GM19397 (cell line): ENCODE measurements around the gene AVPR2.

Experiments
- ATAC-seq: cut with Tn5 transposase; IDR thresholded peaks from one replicate; pipeline ENCODE4 v1.9.1; 2021; ENCODE audit warnings: mild to moderate bottlenecking, moderate library complexity; ENCODE audit not compliant: unreplicated experiment

AVPR2 gene

DNA sequence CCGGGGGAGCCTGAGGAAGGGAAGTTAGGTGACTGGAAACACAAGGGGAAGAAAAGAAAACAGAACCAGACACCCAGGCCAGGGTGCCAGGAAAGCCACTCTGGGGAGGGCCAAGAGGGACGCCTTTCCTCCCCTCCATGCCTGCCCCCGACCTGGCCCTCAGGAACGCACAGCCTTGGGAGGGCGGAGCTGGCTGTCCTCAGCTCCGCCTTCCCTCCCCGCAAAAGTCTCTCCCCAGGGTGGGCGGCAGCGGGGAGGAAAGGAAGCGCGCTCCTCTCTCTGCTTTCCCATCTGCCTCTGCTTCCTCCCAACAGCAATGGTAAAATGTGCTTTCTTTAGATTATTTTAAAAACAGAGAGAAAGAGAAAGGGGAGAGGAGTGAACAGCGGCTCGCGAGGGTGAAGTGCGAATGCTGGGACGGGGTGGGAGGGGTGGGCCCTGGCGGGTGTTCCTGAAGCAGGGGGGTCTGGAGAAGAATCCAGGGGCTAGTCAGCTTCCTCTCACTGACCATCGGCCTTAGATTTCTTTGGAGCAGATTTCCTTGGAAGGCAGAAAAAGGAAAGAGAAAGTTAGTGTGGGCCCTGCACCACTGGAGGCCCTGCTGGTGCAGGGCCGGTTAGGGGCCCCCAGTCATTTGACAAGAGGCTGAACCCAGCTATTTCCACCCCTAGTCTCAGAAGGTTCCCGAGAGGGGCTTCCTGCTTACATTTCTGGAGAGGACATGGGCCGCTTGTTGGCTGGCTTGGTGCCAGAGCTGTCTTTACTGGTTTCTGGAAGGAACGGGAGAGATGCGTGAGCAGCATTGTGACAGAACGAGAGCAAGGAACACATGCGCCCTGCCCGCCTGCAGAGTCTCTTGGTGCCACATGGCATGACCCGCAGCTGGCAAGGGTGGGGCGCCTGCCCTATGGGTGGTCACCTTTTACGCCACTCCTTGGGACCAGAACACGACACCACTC, 44.7 kb downstream of the AVPR2 start:
- ATAC-seq, result no peak

DNA sequence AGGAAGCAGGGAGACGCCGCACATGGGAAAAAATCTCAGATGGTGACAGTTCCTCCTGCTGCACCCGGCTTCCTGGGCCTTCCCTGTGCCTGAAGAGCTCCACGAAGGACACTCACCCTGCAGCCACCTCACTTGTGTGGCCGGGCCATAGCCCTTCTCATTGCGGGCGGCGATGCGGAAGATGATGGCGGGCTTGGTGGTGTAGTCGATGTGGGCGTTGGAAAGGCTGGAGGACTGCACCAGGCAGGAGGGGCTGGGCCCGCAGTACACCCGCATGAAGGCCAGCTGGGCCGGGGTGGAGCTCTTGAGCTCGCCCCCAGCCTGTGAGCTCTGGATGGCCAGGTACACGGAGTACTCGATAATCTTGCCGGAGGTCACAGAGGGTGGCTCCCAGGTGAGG, 45.7 kb downstream of the AVPR2 start:
- no peak for ATAC-seq

DNA sequence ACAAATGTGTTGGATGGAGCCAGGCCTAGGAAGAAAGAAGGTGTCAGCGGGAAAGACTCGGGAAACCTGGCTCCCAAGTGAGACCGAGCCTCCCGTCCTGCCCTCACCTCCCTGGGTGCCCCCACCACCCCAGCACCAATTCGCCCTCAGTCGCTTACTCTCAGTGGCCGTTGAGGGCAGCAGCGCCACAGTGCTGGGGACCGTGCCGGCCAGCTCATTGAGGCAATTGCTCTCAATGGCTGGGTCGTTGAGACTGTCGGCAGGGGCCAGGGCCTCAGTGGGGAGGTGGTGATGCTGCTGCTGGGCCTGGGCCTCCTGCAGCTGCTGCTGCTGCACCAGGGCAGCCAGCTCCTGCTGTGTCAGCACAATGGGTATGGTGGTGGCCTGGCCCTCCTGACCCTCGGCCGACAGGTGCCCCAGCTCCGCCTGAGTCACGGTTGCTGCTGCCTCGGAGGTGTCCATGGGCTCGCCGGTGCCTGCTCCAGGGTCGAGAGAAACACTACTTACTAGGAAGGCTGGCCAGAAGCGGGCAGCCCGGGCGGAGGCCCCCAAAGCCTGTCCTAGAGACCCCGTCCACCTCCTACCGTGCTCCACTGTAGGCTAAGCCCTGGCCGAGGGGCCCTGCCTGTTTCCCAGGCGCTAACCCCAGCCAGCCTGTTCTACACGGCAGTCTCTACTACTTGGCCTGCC, 47.4 kb downstream of the AVPR2 start:
- no peak for ATAC-seq

DNA sequence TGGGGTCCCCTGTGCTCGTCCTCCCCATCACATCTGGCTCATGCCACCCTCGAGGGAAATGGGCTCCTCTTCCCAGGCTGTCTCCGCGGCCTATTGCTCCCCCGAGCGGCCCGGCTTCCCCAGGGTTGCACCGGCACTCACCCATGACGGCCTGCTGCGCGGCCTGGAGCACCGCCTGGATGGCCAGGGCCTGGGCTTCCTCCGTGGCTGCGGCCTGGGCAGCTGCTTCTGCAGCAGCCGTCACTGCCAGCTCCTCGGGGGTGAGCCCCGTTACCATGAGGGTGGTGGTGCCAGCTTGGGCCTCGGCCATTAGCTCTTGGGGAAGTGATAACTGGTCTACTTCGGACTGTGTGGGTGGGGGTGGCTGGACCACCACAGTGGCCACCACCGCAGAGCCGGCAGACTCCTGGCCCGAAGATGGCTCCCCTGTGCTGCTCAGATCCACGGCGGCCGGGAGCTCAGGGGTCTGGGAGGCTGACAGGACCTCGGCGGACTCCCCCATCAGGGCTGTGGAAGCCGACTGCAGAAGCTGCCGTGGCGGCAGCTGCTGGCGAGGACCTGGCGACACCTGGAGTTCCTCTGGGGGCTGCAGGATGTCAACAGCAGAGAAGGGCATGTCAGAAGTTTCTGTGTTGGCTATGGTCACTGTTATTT, 48.0 kb downstream of the AVPR2 start:
- no peak for ATAC-seq

DNA sequence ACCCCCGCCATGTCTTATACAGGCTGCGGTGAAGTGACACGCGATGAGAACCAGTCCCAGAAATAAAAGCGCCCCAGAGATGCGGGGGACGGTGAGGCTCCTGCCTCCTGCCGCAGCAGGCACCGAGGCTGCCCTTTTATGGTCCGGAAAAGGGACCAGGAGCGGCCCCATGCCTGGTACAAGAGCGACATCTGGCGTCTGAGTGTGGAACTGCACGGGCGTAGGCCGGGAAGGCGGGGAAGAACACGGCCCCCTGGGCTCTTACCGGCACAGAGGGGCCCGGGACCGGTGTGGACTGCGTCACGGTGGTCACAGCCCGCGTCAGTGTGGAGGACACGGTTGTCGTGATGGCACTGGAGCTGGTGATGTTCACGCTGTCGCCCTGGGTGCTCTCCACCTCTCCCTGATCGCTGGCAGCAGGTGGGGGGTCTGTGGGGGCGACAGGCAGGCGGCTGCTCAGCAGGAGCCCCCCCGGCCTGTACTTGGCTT, 48.9 kb downstream of the AVPR2 start:
- no peak for ATAC-seq

DNA sequence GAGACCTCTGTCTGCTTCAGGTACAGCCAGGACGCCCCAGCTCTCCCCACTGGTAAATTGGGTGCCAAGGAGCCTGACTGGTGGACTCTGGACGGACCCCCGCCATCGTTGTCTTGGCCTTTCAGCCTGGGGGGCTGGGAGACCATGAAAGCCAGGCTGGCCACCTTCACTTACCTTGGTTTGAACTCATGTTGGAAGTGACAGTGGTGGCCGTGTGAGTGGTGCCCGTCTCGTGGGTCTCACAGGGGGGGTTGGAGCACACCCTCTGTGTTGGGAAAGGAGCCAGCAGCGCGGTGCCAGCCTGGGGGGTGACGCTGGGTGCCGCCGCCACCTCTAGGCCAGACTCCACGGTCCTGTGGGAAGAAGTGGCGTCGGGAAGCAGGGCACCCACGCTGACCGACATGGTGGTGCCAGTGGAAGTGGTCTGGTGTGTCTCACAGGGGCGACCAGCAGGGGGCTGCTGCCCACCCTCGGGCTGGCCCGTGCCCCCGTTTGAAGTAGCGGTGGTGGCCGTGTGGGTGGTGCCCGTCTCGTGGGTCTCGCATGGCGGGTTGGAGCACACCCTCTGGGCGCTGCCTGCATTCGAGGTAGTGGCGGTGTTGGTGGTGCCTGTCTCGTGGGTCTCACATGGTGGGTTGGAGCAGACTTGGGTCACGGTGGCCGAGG, 49.6 kb downstream of the AVPR2 start:
- ATAC-seq, result no peak

DNA sequence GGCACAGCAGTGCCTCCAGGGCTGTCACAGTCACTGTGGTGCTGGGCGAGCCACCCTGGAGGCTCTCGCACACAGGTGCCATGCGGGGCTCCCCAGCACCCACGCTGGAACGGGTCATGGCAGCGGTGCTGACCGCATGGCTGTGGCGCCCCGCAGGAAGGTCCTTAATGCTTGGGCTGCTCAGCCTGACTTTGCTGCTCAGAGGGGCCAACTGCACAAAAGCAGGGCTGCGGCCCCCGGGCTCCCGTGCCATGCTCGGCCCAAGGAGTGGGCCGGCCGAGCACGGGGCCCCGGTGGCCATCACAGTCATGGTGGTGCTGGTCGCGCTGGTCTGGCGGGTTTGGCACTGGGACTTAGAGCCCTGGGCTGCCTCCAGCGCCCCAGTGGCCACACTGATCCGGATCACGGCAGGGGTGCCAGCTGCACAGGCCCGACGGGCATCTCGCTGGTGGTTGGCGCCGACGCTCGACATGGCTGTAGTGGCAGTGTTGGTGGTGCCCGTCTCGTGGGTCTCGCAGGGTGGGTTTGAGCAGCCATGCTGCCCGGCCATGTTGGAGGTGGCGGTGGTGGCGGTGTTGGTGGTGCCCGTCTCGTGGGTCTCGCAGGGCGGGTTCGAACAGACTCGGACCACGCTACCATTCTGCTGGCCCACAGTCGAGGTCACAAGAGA, 50.2 kb downstream of the AVPR2 start:
- no peak for ATAC-seq

DNA sequence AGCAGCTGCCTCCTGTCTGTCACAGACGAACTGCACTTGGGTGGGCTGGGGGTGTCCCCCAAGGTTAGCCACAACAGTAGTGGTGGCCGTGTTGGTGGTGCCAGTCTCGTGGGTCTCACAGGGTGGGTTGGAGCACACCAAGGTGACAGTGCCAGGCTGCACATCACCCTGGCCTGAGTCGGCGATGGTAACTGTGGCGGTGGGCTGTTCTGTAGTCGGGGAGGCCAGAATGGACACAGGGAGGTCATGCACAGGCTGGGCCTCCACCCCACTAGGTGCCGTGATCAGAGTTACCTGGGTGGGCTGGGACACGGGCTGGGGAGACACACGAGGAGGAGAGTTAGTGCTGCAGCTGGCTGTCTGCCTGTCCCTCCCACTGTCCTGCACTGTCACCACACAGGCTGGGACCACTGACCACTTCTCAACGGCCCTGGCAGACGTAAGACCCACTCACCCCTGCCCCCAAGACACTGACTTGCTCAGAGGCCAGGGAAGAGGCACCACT, 50.8 kb downstream of the AVPR2 start:
- ATAC-seq, result no peak

DNA sequence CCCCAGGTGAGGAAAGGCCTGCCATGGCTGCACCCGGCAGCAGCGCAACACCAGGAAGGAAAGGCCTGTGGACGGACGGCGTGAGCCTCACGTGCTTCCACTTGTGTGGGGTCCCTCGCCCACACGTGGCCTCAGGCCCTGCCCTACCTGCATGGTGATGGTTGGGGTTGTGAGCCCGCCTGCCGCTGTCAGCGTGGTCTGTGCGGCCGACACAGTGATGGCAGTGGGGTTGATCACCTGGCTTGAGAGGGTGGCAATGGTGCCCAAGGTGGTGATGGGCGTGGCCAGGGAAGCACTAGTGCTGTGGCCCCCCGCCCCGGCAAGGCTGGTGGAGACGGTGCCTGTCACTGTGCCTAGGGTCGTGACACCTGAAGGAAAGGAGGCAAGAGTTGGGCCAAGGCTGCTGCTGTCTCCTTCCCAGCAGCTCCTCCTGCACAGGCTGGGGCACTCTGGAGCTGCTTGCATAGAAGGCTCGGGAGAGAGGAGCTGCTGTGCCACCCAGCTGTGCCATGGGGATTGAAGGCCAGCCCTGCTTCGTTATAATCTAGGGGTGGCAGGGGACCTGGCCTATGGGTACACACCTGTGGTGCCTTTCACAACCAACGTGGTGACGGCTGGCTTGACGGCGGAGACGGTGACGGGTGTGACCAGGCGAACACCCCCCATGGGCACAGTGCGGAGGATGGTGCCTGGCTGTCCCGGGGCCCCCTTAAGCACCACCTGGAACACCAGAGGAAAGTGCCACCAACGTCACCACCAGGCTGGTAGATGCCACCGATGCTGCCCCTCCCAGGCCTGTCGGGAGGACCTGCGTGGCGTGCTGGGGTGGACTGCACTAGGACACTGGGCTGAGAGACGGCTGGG, 51.8 kb downstream of the AVPR2 start:
- ATAC-seq, result no peak
